HepG2 (cell line): ENCODE results near the gene ZCCHC10. TPM values are rescaled to one million over a fixed set of nuclear protein-coding genes. Genes with fewer than 3 reads are reported as not detected.
A peak's percentile ranks its signal among the peaks of the same experiment; 100 is the strongest.

Experiments
- ARNTL ChIP-seq: sonication (generic); formaldehyde crosslinking; IDR thresholded peaks from 2 replicates; pipeline ENCODE4 v1.4.0; 2020; ENCODE audit warnings: mild to moderate bottlenecking, missing genetic modification reagents
- CBX2 ChIP-seq, 2 experiments: fragments of 200-600 bp in 1 of 2; sonication (generic); formaldehyde crosslinking in 1 of 2; IDR thresholded peaks; 2 replicates each; pipeline versions ENCODE4 v1.7.0 to v1.8.1; 2018 to 2022; ENCODE audit warnings: low read depth in 2 of 2, low read length in 1 of 2, mild to moderate bottlenecking in 1 of 2, missing genetic modification reagents in 1 of 2
- CENPT ChIP-seq: sonication (generic); formaldehyde crosslinking; IDR thresholded peaks from 2 replicates; pipeline ENCODE4 v1.8.0; 2022; ENCODE audit warnings: low read depth, mild to moderate bottlenecking, moderate library complexity, missing genetic modification reagents
- GABPA ChIP-seq, 2 experiments: IDR thresholded peaks; 2 replicates each; pipeline ENCODE4 v1.6.1; 2011 to 2016; ENCODE audit warnings: low read depth in 2 of 2, low read length in 1 of 2, missing biosample characterization in 1 of 2, missing genetic modification characterization in 1 of 2
- HDAC1 ChIP-seq: sonication (generic); formaldehyde crosslinking; IDR thresholded peaks from 2 replicates; pipeline ENCODE4 v1.5.1; 2020; ENCODE audit warnings: mild to moderate bottlenecking, missing genetic modification reagents
- ISX ChIP-seq: sonication (generic); formaldehyde crosslinking; conservative IDR thresholded peaks from 2 replicates; pipeline ENCODE4 v1.5.0; 2020; ENCODE audit warnings: missing genetic modification reagents
- TAF1 ChIP-seq: sonication (generic); formaldehyde crosslinking; IDR thresholded peaks from 2 replicates; pipeline ENCODE4 v1.4.0; 2020; ENCODE audit warnings: missing genetic modification reagents
- ZNF12 ChIP-seq: sonication (generic); formaldehyde crosslinking; IDR thresholded peaks from 2 replicates; pipeline ENCODE4 v1.5.0; 2020; ENCODE audit warnings: missing genetic modification reagents
- ZNF572 ChIP-seq: sonication (generic); formaldehyde crosslinking; IDR thresholded peaks from 2 replicates; pipeline ENCODE4 v1.5.1; 2020; ENCODE audit warnings: mild to moderate bottlenecking, missing genetic modification reagents
- ZNF703 ChIP-seq: sonication (generic); formaldehyde crosslinking; IDR thresholded peaks from 2 replicates; pipeline ENCODE4 v1.5.1; 2020; ENCODE audit warnings: missing genetic modification reagents, mild to moderate bottlenecking, moderate library complexity, borderline replicate concordance
- polyA plus RNA-seq, 8 experiments: library from polyadenylated mRNA; depleted of rRNA in 3 of 8; stranded (reverse) in 7 of 8; unstranded in 1 of 8; fragments of >200 nt; fragmentation: Illumina TruSeq in 4 of 8; extraction: Trizol in 4 of 8; gene quantifications; 2 replicates each; pipeline versions ENCODE4 v1.2.1 to v1.2.3, GENCODE V29; 2011 to 2016; ENCODE audit warnings: low read depth in 4 of 8, missing spikeins in 1 of 8, mixed read lengths in 1 of 8; ENCODE audit not compliant: insufficient read depth in 1 of 8
- total RNA-seq, 5 experiments: library from RNA; depleted of rRNA; stranded (reverse); fragments of >200 nt; fragmentation: Illumina TruSeq; extraction: Trizol; gene quantifications; 2 replicates each; pipeline ENCODE4 v1.2.3, GENCODE V29; 2016; ENCODE audit warnings: low read depth in 1 of 5
- TF ChIP-seq, protein P1 (sequence below), 2 experiments: IDR thresholded peaks; 2 replicates each; pipeline ENCODE4 v1.6.1; 2011 to 2012; ENCODE audit warnings: low read length in 2 of 2, borderline replicate concordance in 1 of 2, low read depth in 1 of 2, mild to moderate bottlenecking in 1 of 2, moderate library complexity in 1 of 2
- TF ChIP-seq, protein P2 (sequence below): sonication (generic); formaldehyde crosslinking; IDR thresholded peaks from 2 replicates; pipeline ENCODE4 v1.8.1; 2023; ENCODE audit warnings: mild to moderate bottlenecking, moderate library complexity, missing genetic modification reagents
- TF ChIP-seq, protein P3 (sequence below): IDR thresholded peaks from 2 replicates; pipeline ENCODE4 v1.6.1; 2016; ENCODE audit warnings: low read depth, borderline replicate concordance
- TF ChIP-seq, protein P4 (sequence below): sonication (generic); formaldehyde crosslinking; IDR thresholded peaks from 2 replicates; pipeline ENCODE4 v1.8.1; 2022; ENCODE audit warnings: mild to moderate bottlenecking, missing genetic modification reagents
- TF ChIP-seq, protein P5 (sequence below): sonication (generic); formaldehyde crosslinking; IDR thresholded peaks from 2 replicates; pipeline ENCODE4 v1.4.0; 2020; ENCODE audit warnings: missing genetic modification reagents, borderline replicate concordance

Gene ZCCHC10
- total and polyA plus RNA-seq, 2 of the 13 experiments (the other 11 are each of a cell fraction or from before 2014, with no cell fraction given): 40.7 to 48.2 TPM

DNA sequence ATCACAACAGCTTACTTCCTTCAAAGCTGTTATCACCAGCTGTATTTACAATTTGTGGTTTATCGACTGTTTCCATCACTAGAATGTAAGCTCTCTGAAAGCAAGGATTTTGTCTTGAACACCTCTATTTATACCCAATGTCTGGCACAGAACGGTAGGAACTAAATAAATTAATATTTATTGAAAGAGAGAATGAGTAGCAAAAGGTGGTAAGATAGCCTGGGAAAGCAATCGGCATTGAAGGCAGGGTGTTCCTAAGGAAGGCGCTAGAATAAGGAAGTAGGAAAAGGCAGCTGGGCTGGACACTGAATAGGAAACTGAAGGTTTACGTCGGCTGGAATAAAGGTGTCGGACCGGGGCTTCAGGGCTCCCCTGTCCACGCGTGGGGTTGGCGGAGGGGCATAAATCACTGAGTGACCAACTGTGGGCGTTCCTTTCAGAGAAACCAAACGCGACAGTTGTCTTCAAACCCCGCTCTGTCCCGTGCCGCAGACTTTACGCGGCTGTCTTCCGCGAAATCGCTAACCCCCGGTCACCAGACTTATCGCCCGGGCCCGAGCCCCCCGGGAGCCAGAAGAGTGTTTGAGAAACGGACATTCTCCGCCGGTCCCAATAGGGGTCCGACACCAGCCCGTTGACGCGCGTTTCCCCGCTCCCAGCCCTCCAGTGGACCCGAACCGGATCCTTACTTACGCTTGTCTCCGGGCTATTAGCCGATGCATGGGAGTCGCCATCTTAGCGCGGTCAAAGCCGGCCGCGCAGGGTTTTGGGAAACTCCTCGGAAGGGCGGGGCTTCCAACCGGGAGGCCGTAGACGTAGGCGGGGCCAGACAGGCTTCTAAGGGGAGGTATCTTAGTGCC, at the start of gene ZCCHC10 (continued):
- TF ChIP-seq, protein P1, sequence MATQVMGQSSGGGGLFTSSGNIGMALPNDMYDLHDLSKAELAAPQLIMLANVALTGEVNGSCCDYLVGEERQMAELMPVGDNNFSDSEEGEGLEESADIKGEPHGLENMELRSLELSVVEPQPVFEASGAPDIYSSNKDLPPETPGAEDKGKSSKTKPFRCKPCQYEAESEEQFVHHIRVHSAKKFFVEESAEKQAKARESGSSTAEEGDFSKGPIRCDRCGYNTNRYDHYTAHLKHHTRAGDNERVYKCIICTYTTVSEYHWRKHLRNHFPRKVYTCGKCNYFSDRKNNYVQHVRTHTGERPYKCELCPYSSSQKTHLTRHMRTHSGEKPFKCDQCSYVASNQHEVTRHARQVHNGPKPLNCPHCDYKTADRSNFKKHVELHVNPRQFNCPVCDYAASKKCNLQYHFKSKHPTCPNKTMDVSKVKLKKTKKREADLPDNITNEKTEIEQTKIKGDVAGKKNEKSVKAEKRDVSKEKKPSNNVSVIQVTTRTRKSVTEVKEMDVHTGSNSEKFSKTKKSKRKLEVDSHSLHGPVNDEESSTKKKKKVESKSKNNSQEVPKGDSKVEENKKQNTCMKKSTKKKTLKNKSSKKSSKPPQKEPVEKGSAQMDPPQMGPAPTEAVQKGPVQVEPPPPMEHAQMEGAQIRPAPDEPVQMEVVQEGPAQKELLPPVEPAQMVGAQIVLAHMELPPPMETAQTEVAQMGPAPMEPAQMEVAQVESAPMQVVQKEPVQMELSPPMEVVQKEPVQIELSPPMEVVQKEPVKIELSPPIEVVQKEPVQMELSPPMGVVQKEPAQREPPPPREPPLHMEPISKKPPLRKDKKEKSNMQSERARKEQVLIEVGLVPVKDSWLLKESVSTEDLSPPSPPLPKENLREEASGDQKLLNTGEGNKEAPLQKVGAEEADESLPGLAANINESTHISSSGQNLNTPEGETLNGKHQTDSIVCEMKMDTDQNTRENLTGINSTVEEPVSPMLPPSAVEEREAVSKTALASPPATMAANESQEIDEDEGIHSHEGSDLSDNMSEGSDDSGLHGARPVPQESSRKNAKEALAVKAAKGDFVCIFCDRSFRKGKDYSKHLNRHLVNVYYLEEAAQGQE (IDR thresholded peaks at IDR 0.05; ENCODE audit: borderline replicate concordance in 1 of 2, low read depth in 1 of 2, low read length in 2 of 2): 0 out of 4 replicates have a peak, but pooled peaks of 1 of the 2 experiments have one; percentile 33
- TF ChIP-seq ZNF703 (CRISPR knock-in tag) (no peak), GABPA (IDR thresholded peaks at IDR 0.05; ENCODE audit: low read depth, low read length) (no peak), GABPA (CRISPR knock-in tag; IDR thresholded peaks at IDR 0.05; ENCODE audit: low read depth) (peak; percentile 56; the same call in 1 of the 2 replicates), CENPT (CRISPR knock-in tag) (0 out of 2 replicates have a peak, but pooled peaks have one; percentile 32), ZNF12 (CRISPR knock-in tag) (no peak), HDAC1 (CRISPR knock-in tag) (peak; percentile 87), ISX (no peak), ZNF572 (peak; percentile 25; the same call in 1 of the 2 replicates), TAF1 (peak; percentile 83), CBX2 (IDR thresholded peaks at IDR 0.05; ENCODE audit: low read depth, low read length) (no peak), CBX2 (CRISPR knock-in tag; IDR thresholded peaks at IDR 0.05; ENCODE audit: low read depth) (no peak), ARNTL (CRISPR knock-in tag) (0 out of 2 replicates have a peak, but pooled peaks have one; percentile 37)
- TF ChIP-seq, protein P2, sequence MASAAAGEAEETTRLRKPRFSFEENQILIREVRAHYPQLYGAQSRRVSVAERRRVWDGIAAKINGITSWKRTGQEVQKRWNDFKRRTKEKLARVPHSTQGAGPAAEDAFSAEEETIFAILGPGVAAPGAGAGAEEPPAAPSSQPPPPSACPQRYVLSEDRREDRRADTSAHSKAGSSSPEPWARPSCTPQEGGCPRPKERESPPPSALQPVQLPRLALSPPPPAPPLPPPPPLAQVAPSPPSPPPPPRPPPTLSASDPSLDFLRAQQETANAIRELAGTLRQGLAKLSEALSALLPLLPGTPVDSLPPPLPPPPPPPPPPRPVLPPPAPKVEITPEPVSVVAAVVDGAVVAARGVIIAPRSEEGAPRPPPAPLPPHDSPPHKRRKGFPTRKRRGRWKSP (CRISPR knock-in tag): peak; percentile 94
- TF ChIP-seq, protein P3, sequence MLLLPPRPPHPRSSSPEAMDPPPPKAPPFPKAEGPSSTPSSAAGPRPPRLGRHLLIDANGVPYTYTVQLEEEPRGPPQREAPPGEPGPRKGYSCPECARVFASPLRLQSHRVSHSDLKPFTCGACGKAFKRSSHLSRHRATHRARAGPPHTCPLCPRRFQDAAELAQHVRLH (CRISPR knock-in tag): peak; percentile 37; the same call in 1 of the 2 replicates
- TF ChIP-seq, protein P4, sequence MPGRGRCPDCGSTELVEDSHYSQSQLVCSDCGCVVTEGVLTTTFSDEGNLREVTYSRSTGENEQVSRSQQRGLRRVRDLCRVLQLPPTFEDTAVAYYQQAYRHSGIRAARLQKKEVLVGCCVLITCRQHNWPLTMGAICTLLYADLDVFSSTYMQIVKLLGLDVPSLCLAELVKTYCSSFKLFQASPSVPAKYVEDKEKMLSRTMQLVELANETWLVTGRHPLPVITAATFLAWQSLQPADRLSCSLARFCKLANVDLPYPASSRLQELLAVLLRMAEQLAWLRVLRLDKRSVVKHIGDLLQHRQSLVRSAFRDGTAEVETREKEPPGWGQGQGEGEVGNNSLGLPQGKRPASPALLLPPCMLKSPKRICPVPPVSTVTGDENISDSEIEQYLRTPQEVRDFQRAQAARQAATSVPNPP (CRISPR knock-in tag): peak; percentile 72; the same call in 1 of the 2 replicates
- TF ChIP-seq, protein P5, sequence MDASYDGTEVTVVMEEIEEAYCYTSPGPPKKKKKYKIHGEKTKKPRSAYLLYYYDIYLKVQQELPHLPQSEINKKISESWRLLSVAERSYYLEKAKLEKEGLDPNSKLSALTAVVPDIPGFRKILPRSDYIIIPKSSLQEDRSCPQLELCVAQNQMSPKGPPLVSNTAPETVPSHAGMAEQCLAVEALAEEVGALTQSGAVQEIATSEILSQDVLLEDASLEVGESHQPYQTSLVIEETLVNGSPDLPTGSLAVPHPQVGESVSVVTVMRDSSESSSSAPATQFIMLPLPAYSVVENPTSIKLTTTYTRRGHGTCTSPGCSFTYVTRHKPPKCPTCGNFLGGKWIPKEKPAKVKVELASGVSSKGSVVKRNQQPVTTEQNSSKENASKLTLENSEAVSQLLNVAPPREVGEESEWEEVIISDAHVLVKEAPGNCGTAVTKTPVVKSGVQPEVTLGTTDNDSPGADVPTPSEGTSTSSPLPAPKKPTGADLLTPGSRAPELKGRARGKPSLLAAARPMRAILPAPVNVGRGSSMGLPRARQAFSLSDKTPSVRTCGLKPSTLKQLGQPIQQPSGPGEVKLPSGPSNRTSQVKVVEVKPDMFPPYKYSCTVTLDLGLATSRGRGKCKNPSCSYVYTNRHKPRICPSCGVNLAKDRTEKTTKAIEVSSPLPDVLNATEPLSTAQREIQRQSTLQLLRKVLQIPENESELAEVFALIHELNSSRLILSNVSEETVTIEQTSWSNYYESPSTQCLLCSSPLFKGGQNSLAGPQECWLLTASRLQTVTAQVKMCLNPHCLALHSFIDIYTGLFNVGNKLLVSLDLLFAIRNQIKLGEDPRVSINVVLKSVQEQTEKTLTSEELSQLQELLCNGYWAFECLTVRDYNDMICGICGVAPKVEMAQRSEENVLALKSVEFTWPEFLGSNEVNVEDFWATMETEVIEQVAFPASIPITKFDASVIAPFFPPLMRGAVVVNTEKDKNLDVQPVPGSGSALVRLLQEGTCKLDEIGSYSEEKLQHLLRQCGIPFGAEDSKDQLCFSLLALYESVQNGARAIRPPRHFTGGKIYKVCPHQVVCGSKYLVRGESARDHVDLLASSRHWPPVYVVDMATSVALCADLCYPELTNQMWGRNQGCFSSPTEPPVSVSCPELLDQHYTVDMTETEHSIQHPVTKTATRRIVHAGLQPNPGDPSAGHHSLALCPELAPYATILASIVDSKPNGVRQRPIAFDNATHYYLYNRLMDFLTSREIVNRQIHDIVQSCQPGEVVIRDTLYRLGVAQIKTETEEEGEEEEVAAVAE: no peak; the same call in 1 of the 2 replicates
